ENCODE results near the gene NHSL2.

NHSL2 gene

GRCh38 chrX:71922686-71923085 is 12.0 kb downstream of the NHSL2 start:
- Histone ChIP-seq H3K9ac (ENCODE audit: low read depth, low read length, poor library complexity) (no peak overlapping the region), H2AK5ac (ENCODE audit: low read depth, low read length) (no peak overlapping the region), H3K18ac (ENCODE audit: low read length) (no peak overlapping the region), H2BK5ac (ENCODE audit: low read length) (no peak overlapping the region), H3K4me2 (ENCODE audit: insufficient read depth, low read length, poor library complexity, severe bottlenecking) (no peak overlapping the region), H4K8ac (ENCODE audit: low read depth, low read length) (no peak overlapping the region), H4K91ac (ENCODE audit: low read depth, low read length, poor library complexity) (no peak overlapping the region), H3K27ac (replicated peaks; ENCODE audit: low read length) (no peak overlapping the region), H3K23ac (ENCODE audit: low read depth, low read length, poor library complexity) (no peak overlapping the region), H3K14ac (ENCODE audit: low read length) (no peak overlapping the region), H3K4me3 (ENCODE audit: low read length in 2 of 2) (no peak overlapping the region), H2BK15ac (ENCODE audit: low read length) (no peak overlapping the region), H3K27me3 (ENCODE audit: control insufficient read depth in 3 of 3, insufficient read depth in 3 of 3, low read depth in 1 of 3, low read length in 3 of 3) (peaks cover 0 to 2% (median 0%) of the 10 kb centered on the region in 3 experiments), H2AFZ (ENCODE audit: low read length) (no peak overlapping the region), H3K9me3 (replicated peaks in 1 of 2; ENCODE audit: control insufficient read depth in 2 of 2, insufficient read depth in 1 of 2, low read depth in 1 of 2, low read length in 2 of 2) (no peaks in the 10 kb centered on the region), H2BK12ac (ENCODE audit: low read length) (no peak overlapping the region), H3K36me3 (replicated peaks in 1 of 2; ENCODE audit: control insufficient read depth in 2 of 2, insufficient read depth in 2 of 2, low read length in 2 of 2) (peaks cover 0 to 31% of the 10 kb centered on the region in 2 donors), H3K4me1 (ENCODE audit: control insufficient read depth in 2 of 2, insufficient read depth in 1 of 2, low read depth in 1 of 2, low read length in 2 of 2) (peaks cover 4 to 14% of the 10 kb centered on the region in 2 donors), H3K4ac (ENCODE audit: low read length) (no peak overlapping the region), H2BK120ac (ENCODE audit: low read depth, low read length) (no peak overlapping the region), H3K79me1 (ENCODE audit: low read depth, low read length) (no peaks in the 10 kb centered on the region)
- no peak for DNase-seq (ENCODE audit: low spot score)
- no CpG with 5 or more reads among the region's 1 CpG for WGBS, 2 donors (ENCODE audit: extremely low coverage in 2 of 2, insufficient read length in 2 of 2, insufficient replicate concordance in 1 of 2)

- Histone ChIP-seq H3K4me3 (ENCODE audit: low read length in 2 of 2) (no peak overlapping the region), H2BK120ac (ENCODE audit: low read depth, low read length) (no peak overlapping the region), H2BK12ac (ENCODE audit: low read length) (no peak overlapping the region), H3K9me3 (replicated peaks in 1 of 2; ENCODE audit: control insufficient read depth in 2 of 2, insufficient read depth in 1 of 2, low read depth in 1 of 2, low read length in 2 of 2) (no peaks in the 10 kb centered on the region), H4K91ac (ENCODE audit: low read depth, low read length, poor library complexity) (no peak overlapping the region), H4K8ac (ENCODE audit: low read depth, low read length) (no peak overlapping the region), H3K23ac (ENCODE audit: low read depth, low read length, poor library complexity) (no peak overlapping the region), H3K27ac (replicated peaks; ENCODE audit: low read length) (no peak overlapping the region), H3K9ac (ENCODE audit: low read depth, low read length, poor library complexity) (no peak overlapping the region), H3K36me3 (replicated peaks in 1 of 2; ENCODE audit: control insufficient read depth in 2 of 2, insufficient read depth in 2 of 2, low read length in 2 of 2) (peaks cover 0 to 31% of the 10 kb centered on the region in 2 donors), H2BK15ac (ENCODE audit: low read length) (no peak overlapping the region), H2AFZ (ENCODE audit: low read length) (no peak overlapping the region), H3K14ac (ENCODE audit: low read length) (no peak overlapping the region), H3K18ac (ENCODE audit: low read length) (no peak overlapping the region), H3K27me3 (ENCODE audit: control insufficient read depth in 3 of 3, insufficient read depth in 3 of 3, low read depth in 1 of 3, low read length in 3 of 3) (peaks cover 0 to 2% (median 0%) of the 10 kb centered on the region in 3 experiments), H2AK5ac (ENCODE audit: low read depth, low read length) (no peak overlapping the region), H3K4ac (ENCODE audit: low read length) (no peak overlapping the region), H3K4me1 (ENCODE audit: control insufficient read depth in 2 of 2, insufficient read depth in 1 of 2, low read depth in 1 of 2, low read length in 2 of 2) (peaks cover 0 to 9% of the 10 kb centered on the region in 2 donors), H3K79me1 (ENCODE audit: low read depth, low read length) (no peaks in the 10 kb centered on the region), H3K4me2 (ENCODE audit: insufficient read depth, low read length, poor library complexity, severe bottlenecking) (no peak overlapping the region), H2BK5ac (ENCODE audit: low read length) (no peak overlapping the region)
- DNase-seq (ENCODE audit: low spot score) = no peak
- WGBS, 2 donors (ENCODE audit: extremely low coverage in 2 of 2, insufficient read length in 2 of 2, insufficient replicate concordance in 1 of 2) = no CpG with 5 or more reads among the region's 3 CpGs
Observed at GRCh38 chrX:71923516-71923915, 12.9 kb downstream of the NHSL2 start.

GRCh38 chrX:71927040-71927439 is 16.4 kb downstream of the NHSL2 start:
- H2BK5ac ChIP-seq (ENCODE audit: low read length) = no peak overlapping the region
- H4K91ac ChIP-seq (ENCODE audit: low read depth, low read length, poor library complexity) = no peak overlapping the region
- H3K27me3 ChIP-seq (ENCODE audit: control insufficient read depth in 3 of 3, insufficient read depth in 3 of 3, low read depth in 1 of 3, low read length in 3 of 3) = no peaks in the 10 kb centered on the region
- no peak overlapping the region for H2AFZ ChIP-seq (ENCODE audit: low read length)
- no peak overlapping the region for H3K4me2 ChIP-seq (ENCODE audit: insufficient read depth, low read length, poor library complexity, severe bottlenecking)
- H3K18ac ChIP-seq (ENCODE audit: low read length) = no peak overlapping the region
- DNase-seq (ENCODE audit: low spot score) = no peak
- no peak overlapping the region for H3K23ac ChIP-seq (ENCODE audit: low read depth, low read length, poor library complexity)
- no peak overlapping the region for H2BK12ac ChIP-seq (ENCODE audit: low read length)
- peaks cover 0 to 5% of the 10 kb centered on the region in 2 donors for H3K9me3 ChIP-seq (replicated peaks in 1 of 2; ENCODE audit: control insufficient read depth in 2 of 2, insufficient read depth in 1 of 2, low read depth in 1 of 2, low read length in 2 of 2)
- no peak overlapping the region for H3K27ac ChIP-seq (replicated peaks; ENCODE audit: low read length)
- H2BK15ac ChIP-seq (ENCODE audit: low read length) = no peak overlapping the region
- no peak overlapping the region for H3K4me3 ChIP-seq (ENCODE audit: low read length in 2 of 2)
- H3K4ac ChIP-seq (ENCODE audit: low read length) = no peak overlapping the region
- no peak overlapping the region for H2BK120ac ChIP-seq (ENCODE audit: low read depth, low read length)
- WGBS, 2 donors (ENCODE audit: extremely low coverage in 2 of 2, insufficient read length in 2 of 2, insufficient replicate concordance in 1 of 2) = no CpG with 5 or more reads among the region's 7 CpGs
- H3K36me3 ChIP-seq (replicated peaks in 1 of 2; ENCODE audit: control insufficient read depth in 2 of 2, insufficient read depth in 2 of 2, low read length in 2 of 2) = peaks cover 0 to 11% of the 10 kb centered on the region in 2 donors
- no peak overlapping the region for H4K8ac ChIP-seq (ENCODE audit: low read depth, low read length)
- H3K4me1 ChIP-seq (ENCODE audit: control insufficient read depth in 2 of 2, insufficient read depth in 1 of 2, low read depth in 1 of 2, low read length in 2 of 2) = peaks cover 0 to 1% of the 10 kb centered on the region in 2 donors
- H3K9ac ChIP-seq (ENCODE audit: low read depth, low read length, poor library complexity) = no peak overlapping the region
- no peak overlapping the region for H3K14ac ChIP-seq (ENCODE audit: low read length)
- no peaks in the 10 kb centered on the region for H3K79me1 ChIP-seq (ENCODE audit: low read depth, low read length)
- H2AK5ac ChIP-seq (ENCODE audit: low read depth, low read length) = no peak overlapping the region

- H3K14ac ChIP-seq (ENCODE audit: low read length) = no peak overlapping the region
- no CpG with 5 or more reads among the region's 2 CpGs for WGBS, 2 donors (ENCODE audit: extremely low coverage in 2 of 2, insufficient read length in 2 of 2, insufficient replicate concordance in 1 of 2)
- DNase-seq (ENCODE audit: low spot score) = no peak
- no peak overlapping the region for H4K8ac ChIP-seq (ENCODE audit: low read depth, low read length)
- H2BK12ac ChIP-seq (ENCODE audit: low read length) = no peak overlapping the region
- H3K79me1 ChIP-seq (ENCODE audit: low read depth, low read length) = no peaks in the 10 kb centered on the region
- no peak overlapping the region for H3K18ac ChIP-seq (ENCODE audit: low read length)
- H2BK5ac ChIP-seq (ENCODE audit: low read length) = no peak overlapping the region
- no peak overlapping the region for H3K4me3 ChIP-seq (ENCODE audit: low read length in 2 of 2)
- no peak overlapping the region for H2AFZ ChIP-seq (ENCODE audit: low read length)
- H3K4me1 ChIP-seq (ENCODE audit: control insufficient read depth in 2 of 2, insufficient read depth in 1 of 2, low read depth in 1 of 2, low read length in 2 of 2) = peaks cover 0 to 1% of the 10 kb centered on the region in 2 donors
- no peak overlapping the region for H3K9ac ChIP-seq (ENCODE audit: low read depth, low read length, poor library complexity)
- no peak overlapping the region for H3K27ac ChIP-seq (replicated peaks; ENCODE audit: low read length)
- H3K4me2 ChIP-seq (ENCODE audit: insufficient read depth, low read length, poor library complexity, severe bottlenecking) = no peak overlapping the region
- no peak overlapping the region for H3K4ac ChIP-seq (ENCODE audit: low read length)
- no peak overlapping the region for H4K91ac ChIP-seq (ENCODE audit: low read depth, low read length, poor library complexity)
- no peak overlapping the region for H2BK15ac ChIP-seq (ENCODE audit: low read length)
- H2BK120ac ChIP-seq (ENCODE audit: low read depth, low read length) = no peak overlapping the region
- no peaks in the 10 kb centered on the region for H3K27me3 ChIP-seq (ENCODE audit: control insufficient read depth in 3 of 3, insufficient read depth in 3 of 3, low read depth in 1 of 3, low read length in 3 of 3)
- peaks cover 0 to 5% of the 10 kb centered on the region in 2 donors for H3K9me3 ChIP-seq (replicated peaks in 1 of 2; ENCODE audit: control insufficient read depth in 2 of 2, insufficient read depth in 1 of 2, low read depth in 1 of 2, low read length in 2 of 2)
- H3K23ac ChIP-seq (ENCODE audit: low read depth, low read length, poor library complexity) = no peak overlapping the region
- peaks cover 0 to 11% of the 10 kb centered on the region in 2 donors for H3K36me3 ChIP-seq (replicated peaks in 1 of 2; ENCODE audit: control insufficient read depth in 2 of 2, insufficient read depth in 2 of 2, low read length in 2 of 2)
- H2AK5ac ChIP-seq (ENCODE audit: low read depth, low read length) = no peak overlapping the region
Observed at GRCh38 chrX:71928856-71929255, 18.2 kb downstream of the NHSL2 start.
